Measurements from ENCODE around the gene DEGS1. TPM values are rescaled to one million over a fixed set of nuclear protein-coding genes. Genes with fewer than 3 reads are reported as not detected.

DEGS1 gene
- total and polyA plus RNA-seq, 4 donors: 70.3 to 94.4 (median 79.8) TPM

GRCh38 chr1:224223819-224224714 lies 41.0 kb downstream of the DEGS1 start:
- Histone ChIP-seq H3K27ac (ENCODE audit: low read depth, low read length) (no peak overlapping the region), H3K4me1 (ENCODE audit: control insufficient read depth, insufficient read depth, low read length) (no peaks in the 10 kb centered on the region)
- 94% methylated on average over 5 of the region's 12 CpGs for WGBS (ENCODE audit: insufficient coverage)

GRCh38 chr1:224226849-224227502 lies 43.9 kb downstream of the DEGS1 start:
- Histone ChIP-seq H3K27me3 (ENCODE audit: control insufficient read depth, insufficient read depth, low read length) (no peaks in the 10 kb centered on the region), H3K9me3 (ENCODE audit: control insufficient read depth, insufficient read depth, low read length) (no peaks in the 10 kb centered on the region), H3K27ac (ENCODE audit: low read depth, low read length) (no peak overlapping the region), H3K4me1 (ENCODE audit: control insufficient read depth, insufficient read depth, low read length) (no peaks in the 10 kb centered on the region), H3K36me3 (ENCODE audit: control insufficient read depth, insufficient read depth, low read length) (peaks cover 30% of the 10 kb centered on the region), H3K4me3 (ENCODE audit: low read depth, low read length) (no peak overlapping the region)
- WGBS (ENCODE audit: insufficient coverage): 97% methylated on average over 3 of the region's 6 CpGs
- DNase-seq (ENCODE audit: low read depth in 4 of 6, low spot score in 6 of 6): no peak

More at GRCh38 chr1:224223819-224224714, 41.0 kb downstream of the DEGS1 start:
- no peak overlapping the region for H3K4me3 ChIP-seq (ENCODE audit: low read depth, low read length)
- no peaks in the 10 kb centered on the region for H3K9me3 ChIP-seq (ENCODE audit: control insufficient read depth, insufficient read depth, low read length)
- no peak for DNase-seq (ENCODE audit: low read depth in 4 of 6, low spot score in 6 of 6)
- no peaks in the 10 kb centered on the region for H3K27me3 ChIP-seq (ENCODE audit: control insufficient read depth, insufficient read depth, low read length)
- H3K36me3 ChIP-seq (ENCODE audit: control insufficient read depth, insufficient read depth, low read length): peaks cover 16% of the 10 kb centered on the region

DNA sequence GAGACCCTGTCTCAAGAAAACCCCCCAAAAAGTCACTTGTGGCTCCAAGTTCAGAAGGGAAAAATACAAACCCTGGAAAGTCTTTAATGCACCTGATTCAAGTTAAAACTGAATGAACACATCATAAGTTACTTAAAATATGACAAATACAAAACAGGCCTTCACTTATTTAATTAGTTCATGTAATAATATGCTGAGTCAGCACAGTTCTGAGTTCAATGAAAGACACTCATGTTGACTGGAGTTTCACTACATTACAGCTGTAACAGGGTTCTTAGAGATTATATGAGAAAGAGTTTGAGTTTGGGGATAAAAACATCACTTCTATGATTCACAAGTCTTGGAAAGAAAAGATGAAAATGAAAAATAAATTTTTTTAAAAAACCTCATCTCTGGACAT lies 51.0 kb downstream of the DEGS1 start:
- H3K27me3 ChIP-seq (ENCODE audit: control insufficient read depth, insufficient read depth, low read length): no peaks in the 10 kb centered on the region
- H3K4me1 ChIP-seq (ENCODE audit: control insufficient read depth, insufficient read depth, low read length): no peaks in the 10 kb centered on the region
- no peaks in the 10 kb centered on the region for H3K9me3 ChIP-seq (ENCODE audit: control insufficient read depth, insufficient read depth, low read length)
- H3K36me3 ChIP-seq (ENCODE audit: control insufficient read depth, insufficient read depth, low read length): peaks cover 31% of the 10 kb centered on the region
- H3K4me3 ChIP-seq (ENCODE audit: low read depth, low read length): no peak overlapping the region
- no peak overlapping the region for H3K27ac ChIP-seq (ENCODE audit: low read depth, low read length)
- DNase-seq (ENCODE audit: low read depth in 4 of 6, low spot score in 6 of 6): no peak

- H3K4me3 ChIP-seq (ENCODE audit: low read depth, low read length): no peak overlapping the region
- no peaks in the 10 kb centered on the region for H3K27me3 ChIP-seq (ENCODE audit: control insufficient read depth, insufficient read depth, low read length)
- H3K36me3 ChIP-seq (ENCODE audit: control insufficient read depth, insufficient read depth, low read length): peaks cover 20% of the 10 kb centered on the region
- 70% methylated on average over 1 of the region's 2 CpGs for WGBS (ENCODE audit: insufficient coverage)
- no peaks in the 10 kb centered on the region for H3K9me3 ChIP-seq (ENCODE audit: control insufficient read depth, insufficient read depth, low read length)
- H3K4me1 ChIP-seq (ENCODE audit: control insufficient read depth, insufficient read depth, low read length): no peaks in the 10 kb centered on the region
- DNase-seq (ENCODE audit: low read depth in 4 of 6, low spot score in 6 of 6): peak in 1 of 6 donors; percentile 10
- no peak overlapping the region for H3K27ac ChIP-seq (ENCODE audit: low read depth, low read length)
Observed at GRCh38 chr1:224235813-224236493, 52.9 kb downstream of the DEGS1 start.

DNA sequence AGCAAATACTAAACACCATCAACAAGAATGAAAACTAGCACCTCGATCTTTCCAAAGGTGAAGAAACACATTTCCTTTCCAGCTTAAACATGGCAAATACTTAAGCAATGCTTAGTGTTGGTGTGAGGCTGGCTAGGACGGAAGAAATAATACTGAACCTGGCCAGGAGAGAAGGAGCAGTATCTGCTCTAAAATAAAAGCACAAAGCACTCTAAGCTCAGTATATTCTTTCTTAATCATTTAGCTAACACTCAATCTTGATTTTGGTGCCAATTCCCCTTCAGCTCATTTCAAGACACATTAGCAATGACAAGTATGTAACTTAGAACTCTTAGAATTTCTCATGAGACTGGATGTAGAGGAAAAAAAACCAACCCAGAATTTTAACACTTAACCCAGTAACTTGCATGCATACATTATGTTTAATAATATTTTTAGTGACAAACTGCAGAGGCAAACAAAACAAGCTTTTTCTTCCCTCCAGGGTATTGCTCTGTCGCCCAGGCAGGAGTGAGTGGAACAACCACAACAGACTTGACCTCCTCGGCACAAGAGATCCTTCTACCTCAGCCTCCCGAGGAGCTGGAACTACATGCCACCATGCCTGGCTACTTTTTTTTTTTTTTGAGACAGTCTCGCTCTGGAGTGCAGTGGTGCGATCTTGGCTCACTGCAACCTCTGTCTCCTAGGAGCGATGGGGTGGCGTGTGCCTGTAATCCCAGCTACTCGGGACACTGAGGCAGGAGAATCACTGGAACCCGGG lies 54.3 kb downstream of the DEGS1 start:
- WGBS (ENCODE audit: insufficient coverage): 91% methylated on average over 3 of the region's 11 CpGs
- no peak overlapping the region for H3K27ac ChIP-seq (ENCODE audit: low read depth, low read length)

DNA sequence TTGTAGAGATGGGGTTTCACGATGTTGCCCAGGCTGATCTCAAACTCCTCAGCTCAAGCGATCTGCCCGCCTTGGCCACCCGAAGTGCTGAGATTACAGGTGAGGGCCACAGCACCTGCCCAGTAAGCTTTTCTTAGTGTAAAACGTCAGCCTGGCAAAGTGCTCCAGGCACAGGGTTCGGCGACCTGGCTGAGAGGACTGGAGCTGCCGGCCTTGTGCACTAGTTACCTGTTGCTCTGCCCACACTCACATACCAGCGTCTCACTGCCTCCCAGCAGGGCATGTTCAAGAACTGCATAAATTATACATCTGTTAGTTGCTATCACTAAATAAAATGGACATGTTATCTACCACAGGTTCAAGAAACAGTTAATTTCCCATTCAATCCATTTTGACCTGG lies 55.2 kb downstream of the DEGS1 start:
- 94% methylated on average over 8 of the region's 9 CpGs for WGBS (ENCODE audit: insufficient coverage)
- no peak for DNase-seq (ENCODE audit: low read depth in 4 of 6, low spot score in 6 of 6)
- Histone ChIP-seq H3K9me3 (ENCODE audit: control insufficient read depth, insufficient read depth, low read length) (no peaks in the 10 kb centered on the region), H3K36me3 (ENCODE audit: control insufficient read depth, insufficient read depth, low read length) (peaks cover 18% of the 10 kb centered on the region), H3K4me3 (ENCODE audit: low read depth, low read length) (no peak overlapping the region), H3K27me3 (ENCODE audit: control insufficient read depth, insufficient read depth, low read length) (no peaks in the 10 kb centered on the region), H3K4me1 (ENCODE audit: control insufficient read depth, insufficient read depth, low read length) (no peaks in the 10 kb centered on the region), H3K27ac (ENCODE audit: low read depth, low read length) (no peak overlapping the region)

More for the DNA sequence above, 54.3 kb downstream of the DEGS1 start:
- no peak overlapping the region for H3K4me3 ChIP-seq (ENCODE audit: low read depth, low read length)
- DNase-seq (ENCODE audit: low read depth in 4 of 6, low spot score in 6 of 6): no peak
- no peaks in the 10 kb centered on the region for H3K27me3 ChIP-seq (ENCODE audit: control insufficient read depth, insufficient read depth, low read length)
- H3K4me1 ChIP-seq (ENCODE audit: control insufficient read depth, insufficient read depth, low read length): no peaks in the 10 kb centered on the region
- no peaks in the 10 kb centered on the region for H3K9me3 ChIP-seq (ENCODE audit: control insufficient read depth, insufficient read depth, low read length)
- H3K36me3 ChIP-seq (ENCODE audit: control insufficient read depth, insufficient read depth, low read length): peaks cover 16% of the 10 kb centered on the region

DNA sequence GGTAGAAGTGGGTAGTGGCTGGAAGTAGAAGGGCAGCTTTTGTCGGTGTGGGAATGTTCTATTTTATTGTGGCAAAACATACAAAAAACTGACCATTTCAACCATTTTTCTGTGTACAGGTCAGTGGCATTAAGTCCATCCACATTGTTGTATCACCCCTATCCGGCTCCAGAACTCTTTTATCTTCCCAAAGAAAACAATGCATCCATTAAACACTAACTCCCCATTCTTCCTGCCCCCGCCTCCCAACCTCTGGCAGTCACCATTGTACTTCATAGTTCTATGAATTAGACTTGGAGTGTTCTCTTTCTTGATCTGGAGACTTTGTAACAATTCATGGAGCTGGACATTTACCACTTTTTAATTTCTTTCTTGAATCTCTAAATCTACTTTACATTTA lies 55.7 kb downstream of the DEGS1 start:
- WGBS (ENCODE audit: insufficient coverage): 13% methylated on average over 1 of the region's 3 CpGs
- H3K27me3 ChIP-seq (ENCODE audit: control insufficient read depth, insufficient read depth, low read length): no peaks in the 10 kb centered on the region
- H3K9me3 ChIP-seq (ENCODE audit: control insufficient read depth, insufficient read depth, low read length): no peaks in the 10 kb centered on the region
- no peak for DNase-seq (ENCODE audit: low read depth in 4 of 6, low spot score in 6 of 6)
- H3K36me3 ChIP-seq (ENCODE audit: control insufficient read depth, insufficient read depth, low read length): peaks cover 17% of the 10 kb centered on the region
- H3K4me3 ChIP-seq (ENCODE audit: low read depth, low read length): no peak overlapping the region
- H3K4me1 ChIP-seq (ENCODE audit: control insufficient read depth, insufficient read depth, low read length): no peaks in the 10 kb centered on the region
- H3K27ac ChIP-seq (ENCODE audit: low read depth, low read length): no peak overlapping the region

Data from spinal cord (tissue), 10 donors.